ENCODE data around the gene NOP9. TPM values are rescaled to one million over a fixed set of nuclear protein-coding genes. Genes with fewer than 3 reads are reported as not detected.

The NOP9 gene
- total RNA-seq, 1 experiment from 2014 or later, result 39.4 TPM

- RAD21 ChIA-PET (ENCODE audit: low non-redundant PET in 1 of 2, low total read pairs in 2 of 2, uncharacterized antibody in 2 of 2, unreplicated experiment in 2 of 2), result no interaction called here
- Histone ChIP-seq H3K36me3 (ENCODE audit: control insufficient read depth in 1 of 2, insufficient read depth in 2 of 2, low read length in 2 of 2) (no peaks in the 10 kb centered on the region), H3K27me3 (ENCODE audit: insufficient read depth, low read length) (no peaks in the 10 kb centered on the region), H3K9ac (ENCODE audit: low read length) (no peak overlapping the region), H3K4me2 (ENCODE audit: low read length) (no peak overlapping the region), H3K9me2 (ENCODE audit: insufficient read depth) (no peaks in the 10 kb centered on the region), H4K20me1 (ENCODE audit: insufficient read depth) (no peaks in the 10 kb centered on the region), H3K4me3 (replicated peaks in 1 of 2; ENCODE audit: low read depth in 1 of 2, low read length in 2 of 2) (no peak overlapping the region), H2AFZ (ENCODE audit: low read depth, low read length, poor library complexity, severe bottlenecking) (no peak overlapping the region), H3K4me1 (ENCODE audit: control insufficient read depth in 1 of 2, insufficient read depth in 2 of 2, low read length in 2 of 2) (peaks cover 5 to 22% of the 10 kb centered on the region in 2 experiments; a peak in 3 of 4 replicates), H3K9me3 (ENCODE audit: control insufficient read depth in 1 of 2, insufficient read depth in 1 of 2, low read depth in 1 of 2, low read length in 2 of 2) (no peaks in the 10 kb centered on the region), H3K27ac (ENCODE audit: low read depth, low read length) (no peak overlapping the region), H3K79me2 (ENCODE audit: insufficient read depth, low read length) (no peaks in the 10 kb centered on the region)
- no peak for ATAC-seq
- TF ChIP-seq POLR2A (IDR thresholded peaks at IDR 0.05; ENCODE audit: borderline replicate concordance, extremely low read depth, insufficient read depth, insufficient read length) (no peak), EZH2 (IDR thresholded peaks at IDR 0.05) (no peak)
- no peak for DNase-seq (ENCODE audit: low read depth, low spot score)
- POLR2A ChIA-PET, result no interaction called here
- CTCF ChIA-PET, result no interaction called here
- no TSS peak for BruUV-seq (replicated peaks)
- intact Hi-C loops (cut with micrococcal nuclease), result no loop called here
Observed at GRCh38 chr14:24355009-24355408, 55.4 kb downstream of the NOP9 start.

GRCh38 chr14:24356208-24356607 lies 56.6 kb downstream of the NOP9 start:
- Histone ChIP-seq H3K27ac (ENCODE audit: low read depth, low read length) (no peak overlapping the region), H3K79me2 (ENCODE audit: insufficient read depth, low read length) (no peaks in the 10 kb centered on the region), H3K36me3 (ENCODE audit: control insufficient read depth in 1 of 2, insufficient read depth in 2 of 2, low read length in 2 of 2) (no peaks in the 10 kb centered on the region), H3K9me3 (ENCODE audit: control insufficient read depth in 1 of 2, insufficient read depth in 1 of 2, low read depth in 1 of 2, low read length in 2 of 2) (no peaks in the 10 kb centered on the region), H3K4me2 (ENCODE audit: low read length) (no peak overlapping the region), H4K20me1 (ENCODE audit: insufficient read depth) (no peaks in the 10 kb centered on the region), H3K27me3 (ENCODE audit: insufficient read depth, low read length) (no peaks in the 10 kb centered on the region), H3K9me2 (ENCODE audit: insufficient read depth) (no peaks in the 10 kb centered on the region), H3K4me3 (replicated peaks in 1 of 2; ENCODE audit: low read depth in 1 of 2, low read length in 2 of 2) (no peak overlapping the region), H2AFZ (ENCODE audit: low read depth, low read length, poor library complexity, severe bottlenecking) (no peak overlapping the region), H3K9ac (ENCODE audit: low read length) (no peak overlapping the region), H3K4me1 (ENCODE audit: control insufficient read depth in 1 of 2, insufficient read depth in 2 of 2, low read length in 2 of 2) (peaks cover 5 to 22% of the 10 kb centered on the region in 2 experiments; a peak in 3 of 4 replicates)
- ChIA-PET POLR2A (no interaction called here), CTCF (no interaction called here), RAD21 (ENCODE audit: low non-redundant PET in 1 of 2, low total read pairs in 2 of 2, uncharacterized antibody in 2 of 2, unreplicated experiment in 2 of 2) (no interaction called here)
- DNase-seq (ENCODE audit: low read depth, low spot score) (no peak), ATAC-seq (no peak)
- no TSS peak for BruUV-seq (replicated peaks)
- intact Hi-C loops (cut with micrococcal nuclease), result no loop called here
- TF ChIP-seq POLR2A (IDR thresholded peaks at IDR 0.05; ENCODE audit: borderline replicate concordance, extremely low read depth, insufficient read depth, insufficient read length) (no peak), JUND (IDR thresholded peaks at IDR 0.05) (no peak), EZH2phosphoT487 (IDR thresholded peaks at IDR 0.05; ENCODE audit: borderline replicate concordance) (no peak), CTCF (IDR thresholded peaks at IDR 0.05 in 2 of 3, conservative IDR thresholded peaks at IDR 0.05 in 1 of 3; ENCODE audit: borderline replicate concordance in 1 of 3, insufficient read depth in 1 of 3, low read depth in 2 of 3, low read length in 2 of 3) (no peak), TCF7L2 (IDR thresholded peaks at IDR 0.05; ENCODE audit: borderline replicate concordance, extremely low read depth, insufficient read depth, insufficient read length) (no peak), EZH2 (IDR thresholded peaks at IDR 0.05) (no peak), POLR2AphosphoS5 (IDR thresholded peaks at IDR 0.05; ENCODE audit: low read depth, low read length) (no peak), FOSL1 (IDR thresholded peaks at IDR 0.05; ENCODE audit: low read depth) (no peak), ZBTB33 (IDR thresholded peaks at IDR 0.05; ENCODE audit: extremely low read depth, insufficient replicate concordance, low read length) (no peak), ZNF274 (IDR thresholded peaks at IDR 0.05; ENCODE audit: low read depth, low read length) (no peak), ELF1 (IDR thresholded peaks at IDR 0.05; ENCODE audit: borderline replicate concordance, low read depth) (no peak), ATF3 (IDR thresholded peaks at IDR 0.05) (no peak), SP1 (IDR thresholded peaks at IDR 0.05; ENCODE audit: low read depth) (no peak), SIN3A (IDR thresholded peaks at IDR 0.05; ENCODE audit: low read depth) (no peak)
